HG03558 (cell line): Measurements from ENCODE around the gene CCT7.
"Not testable (repeated sequence)": the region's sequence is repeated elsewhere in the genome, so short reads cannot be mapped to it uniquely, and the experiment has no call there.

ENCODE experiments used
- ATAC-seq: cut with Tn5 transposase; IDR thresholded peaks from one replicate; pipeline ENCODE4 v1.9.1; 2021; ENCODE audit warnings: moderate number of reproducible peaks; ENCODE audit not compliant: unreplicated experiment; ENCODE audit errors: extremely low read depth

The CCT7 gene

DNA sequence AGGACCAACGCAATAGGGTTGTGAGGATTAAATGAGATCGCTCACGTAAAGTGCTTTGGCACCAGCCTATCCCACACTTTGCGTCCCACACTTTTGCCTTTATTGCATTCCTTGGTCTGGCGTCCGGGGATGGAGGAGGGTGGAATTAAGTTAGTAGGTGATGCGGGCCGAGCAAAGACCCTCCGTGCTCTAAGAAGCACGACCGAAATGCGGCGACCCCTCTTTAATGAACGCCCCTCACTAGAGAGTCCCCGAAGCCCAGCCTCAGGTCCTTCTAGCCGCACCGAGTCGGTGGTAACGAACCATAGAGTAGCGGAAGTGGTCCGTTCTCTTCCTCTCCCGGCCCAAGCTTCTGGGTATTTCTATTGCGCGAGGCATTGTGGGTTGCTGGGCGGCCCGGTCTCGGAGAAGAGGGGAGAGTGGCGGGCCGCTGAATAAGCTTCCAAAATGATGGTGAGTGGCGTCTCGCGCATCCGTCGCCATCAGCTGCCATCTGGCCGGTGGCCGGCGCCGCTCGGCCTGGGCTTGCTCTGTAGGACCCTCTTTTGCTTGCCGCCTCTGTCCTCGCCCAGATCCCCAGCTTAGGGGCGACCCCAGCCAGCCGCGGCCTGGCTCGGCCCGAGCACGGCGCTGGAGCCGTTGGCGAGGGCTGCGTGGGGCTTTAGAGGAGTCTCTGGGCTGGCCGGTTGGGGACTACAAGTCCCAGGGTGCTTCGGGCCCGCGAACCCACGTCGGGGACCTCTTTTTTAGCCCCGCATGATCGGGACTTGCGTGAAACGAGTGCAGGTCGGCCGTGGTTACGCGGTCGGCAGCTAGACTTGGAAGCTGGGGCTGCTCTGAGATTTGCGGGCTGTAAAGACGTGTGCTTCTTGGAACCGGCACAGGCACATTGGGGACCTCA lies at the start of gene CCT7:
Gene CCT7, plus strand, starts transcription at position 377 of the 901 bp plus-strand sequence. Its CDS starts 71 bp downstream, at position 448.
- peak; percentile 31 for ATAC-seq

DNA sequence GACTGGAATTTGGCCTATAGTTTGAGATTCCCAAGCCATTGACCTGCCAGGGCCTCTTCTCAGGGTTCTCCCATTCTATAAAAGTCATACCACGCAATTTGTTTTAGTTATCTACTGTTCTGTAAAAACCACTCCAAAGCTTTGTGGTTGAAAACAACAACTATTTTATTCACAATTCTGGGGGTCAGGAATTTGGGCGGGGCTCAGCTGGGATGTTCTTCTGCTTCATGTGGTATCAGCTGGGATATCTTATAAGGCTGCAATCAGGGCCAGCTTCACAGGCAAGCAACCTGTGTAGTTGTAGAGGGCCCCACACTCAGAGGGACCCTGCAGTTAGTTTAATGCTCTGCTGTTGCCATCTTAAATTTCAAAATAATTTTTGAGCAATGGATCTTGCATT lies 48.1 kb upstream of the CCT7 start:
- ATAC-seq: no peak

DNA sequence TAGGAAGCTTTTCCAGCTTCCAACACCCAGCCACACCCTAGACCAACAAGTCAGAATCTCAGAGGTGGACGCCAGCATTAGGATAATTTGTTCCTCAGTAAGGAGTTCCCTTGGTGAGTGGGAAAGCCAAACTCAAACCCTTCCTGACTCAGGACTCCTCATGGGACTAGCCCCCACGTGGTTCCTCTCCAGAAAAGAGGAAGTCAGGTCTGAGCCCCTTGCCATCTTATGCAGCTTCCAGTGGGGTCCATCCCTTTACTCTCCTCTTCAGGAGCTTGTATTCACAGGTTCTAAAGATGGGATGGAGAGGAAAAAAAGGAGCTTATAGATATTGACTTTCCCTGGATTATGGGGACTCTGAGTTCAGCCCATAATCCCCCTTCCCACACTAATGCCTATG lies 46.6 kb upstream of the CCT7 start:
- no peak for ATAC-seq

DNA sequence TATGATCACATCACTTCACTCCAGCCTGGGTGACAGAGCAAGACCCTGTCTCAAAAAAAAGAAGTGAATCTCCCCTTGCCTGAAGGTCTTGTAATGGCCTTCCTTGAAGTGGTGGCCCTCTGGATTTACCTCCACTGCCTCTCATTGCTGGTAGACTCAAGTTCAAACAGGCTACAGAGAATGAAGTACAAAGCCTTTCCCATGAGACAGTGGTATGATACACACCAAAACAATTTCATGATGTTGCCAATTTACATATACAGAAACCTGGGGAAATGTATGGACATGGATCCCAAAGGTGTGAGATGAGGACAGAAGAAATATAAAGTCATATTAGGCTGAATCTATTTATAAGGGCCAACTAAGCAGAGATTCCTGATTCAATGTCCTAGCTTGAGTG lies 36.5 kb upstream of the CCT7 start:
- ATAC-seq: no peak

DNA sequence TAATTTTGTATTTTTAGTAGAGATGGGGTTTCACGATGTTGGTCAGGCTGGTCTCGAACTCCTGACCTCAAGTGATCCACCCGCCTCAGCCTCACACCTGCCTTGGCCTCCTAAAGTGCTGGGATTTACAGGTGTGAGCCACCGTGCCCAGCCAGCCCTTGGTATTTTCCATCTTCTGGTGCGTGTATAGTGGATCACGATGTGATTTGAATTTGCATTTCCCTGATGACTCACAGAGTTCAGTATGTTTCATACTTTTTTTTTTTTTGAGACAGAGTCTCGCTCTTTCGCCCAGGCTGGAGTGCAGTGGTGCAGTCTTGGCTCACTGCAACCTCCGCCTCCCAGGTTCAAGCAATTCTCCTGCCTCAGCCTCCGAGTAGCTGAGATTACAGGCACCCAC lies 33.8 kb upstream of the CCT7 start:
- ATAC-seq: not testable (repeated sequence)

DNA sequence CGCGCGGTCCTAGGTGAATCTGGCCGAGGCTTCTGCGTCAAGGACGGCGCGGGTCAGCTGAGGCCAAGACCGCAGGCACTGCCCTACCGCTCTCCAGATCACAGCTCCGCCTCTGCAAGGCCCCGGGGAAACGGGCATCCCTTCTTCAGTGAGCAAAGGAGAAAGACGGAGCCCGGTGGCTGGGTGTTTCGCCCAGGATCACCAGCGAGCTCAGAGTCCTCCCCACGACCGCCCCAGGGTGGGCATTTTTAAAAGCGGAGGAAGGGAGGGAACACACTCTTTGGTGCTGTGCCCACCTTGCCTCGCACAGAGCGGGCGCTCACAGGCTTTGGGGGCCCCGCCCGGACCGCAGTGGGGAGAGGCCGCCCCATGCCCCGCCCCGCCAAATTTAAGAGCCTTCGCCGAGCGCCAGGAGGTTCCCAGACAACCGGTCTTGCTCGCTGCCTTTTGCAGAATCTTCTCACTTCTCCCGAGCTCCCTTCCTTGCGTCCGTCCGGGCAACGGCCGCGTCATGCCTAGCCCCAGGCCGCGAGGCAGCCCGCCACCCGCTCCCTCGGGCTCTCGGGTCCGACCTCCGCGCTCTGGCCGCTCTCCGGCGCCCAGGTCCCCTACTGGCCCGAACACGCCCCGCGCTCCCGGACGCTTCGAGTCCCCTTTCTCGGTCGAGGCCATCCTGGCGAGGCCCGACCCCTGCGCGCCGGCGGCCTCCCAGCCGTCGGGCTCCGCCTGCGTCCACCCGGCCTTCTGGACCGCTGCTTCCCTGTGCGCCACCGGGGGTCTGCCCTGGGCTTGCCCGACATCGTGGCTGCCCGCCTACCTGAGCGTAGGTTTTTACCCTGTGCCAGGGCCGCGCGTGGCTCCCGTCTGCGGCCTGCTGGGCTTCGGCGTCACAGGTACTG lies 31.7 kb upstream of the CCT7 start, which contains the start of gene NOTO:
Gene NOTO, plus strand, starts transcription at position 419 of the 899 bp plus-strand sequence. Its CDS starts 93 bp downstream, at position 512.
- no peak for ATAC-seq

DNA sequence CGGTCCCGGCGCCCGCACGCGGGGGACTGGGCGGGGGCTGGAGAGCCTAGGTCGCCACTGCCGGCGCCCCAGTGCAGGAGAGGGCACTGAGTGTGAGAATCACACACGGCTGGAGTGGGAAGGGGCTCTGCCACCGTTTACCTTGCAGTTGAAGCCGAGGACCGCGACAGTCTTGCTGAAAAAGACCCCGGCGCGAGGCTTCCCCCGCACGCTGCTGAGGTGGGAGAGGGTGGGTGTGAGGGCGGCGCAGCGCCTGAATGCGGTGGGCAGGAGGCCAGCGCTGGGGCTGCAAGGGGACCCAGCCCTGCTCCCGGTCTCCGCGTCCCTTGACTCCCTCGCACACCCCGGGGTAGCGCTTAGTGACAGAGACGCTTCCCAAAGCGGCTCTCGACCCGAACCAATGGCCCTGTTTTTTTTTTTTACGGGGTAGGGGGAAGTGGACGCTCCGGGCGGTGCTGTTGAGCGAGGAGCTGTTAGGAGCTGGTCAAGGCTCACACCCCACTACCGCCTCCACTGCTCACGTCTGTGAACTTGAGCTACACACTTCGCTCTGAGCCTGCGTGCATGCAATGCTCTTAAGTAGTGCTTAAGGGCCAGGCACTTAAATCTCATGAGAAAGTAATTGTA lies 30.9 kb upstream of the CCT7 start:
- ATAC-seq: no peak

DNA sequence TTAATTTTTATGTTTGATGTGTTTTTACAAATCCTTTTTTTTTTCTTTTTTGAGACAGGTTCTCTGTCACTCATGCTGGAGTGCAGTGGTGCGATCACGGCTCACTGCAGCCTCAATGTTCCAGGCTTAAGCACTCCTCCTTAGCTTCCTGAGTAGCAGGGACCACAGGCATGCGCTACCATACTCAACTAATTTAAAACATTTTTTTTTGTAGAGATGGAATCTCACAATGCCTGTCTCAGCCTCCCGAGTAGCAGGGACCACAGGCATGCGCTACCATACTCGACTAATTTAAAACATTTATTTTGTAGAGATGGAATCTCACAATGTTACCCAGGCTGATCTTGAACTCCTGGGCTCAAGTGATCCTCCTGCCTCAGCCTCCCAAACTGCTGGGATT lies 28.5 kb upstream of the CCT7 start:
- no peak for ATAC-seq

DNA sequence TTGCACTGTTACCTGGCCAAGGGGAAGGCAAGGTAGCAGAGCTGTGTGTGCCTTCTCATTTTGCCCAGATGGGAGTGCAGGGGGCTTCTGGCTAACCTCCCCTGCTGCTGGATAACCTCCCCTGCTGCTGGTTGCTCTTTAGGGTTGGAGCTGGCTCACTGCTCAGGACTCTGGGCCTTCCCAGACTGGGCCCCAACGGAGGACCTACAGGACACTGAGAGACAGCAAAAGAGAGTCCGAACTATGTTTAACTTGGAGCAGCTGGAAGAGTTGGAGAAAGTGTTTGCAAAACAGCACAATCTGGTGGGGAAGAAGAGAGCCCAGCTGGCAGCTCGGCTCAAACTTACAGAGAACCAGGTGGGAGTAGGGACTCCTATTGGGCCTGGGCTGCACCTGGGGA lies 25.9 kb upstream of the CCT7 start:
- no peak for ATAC-seq

DNA sequence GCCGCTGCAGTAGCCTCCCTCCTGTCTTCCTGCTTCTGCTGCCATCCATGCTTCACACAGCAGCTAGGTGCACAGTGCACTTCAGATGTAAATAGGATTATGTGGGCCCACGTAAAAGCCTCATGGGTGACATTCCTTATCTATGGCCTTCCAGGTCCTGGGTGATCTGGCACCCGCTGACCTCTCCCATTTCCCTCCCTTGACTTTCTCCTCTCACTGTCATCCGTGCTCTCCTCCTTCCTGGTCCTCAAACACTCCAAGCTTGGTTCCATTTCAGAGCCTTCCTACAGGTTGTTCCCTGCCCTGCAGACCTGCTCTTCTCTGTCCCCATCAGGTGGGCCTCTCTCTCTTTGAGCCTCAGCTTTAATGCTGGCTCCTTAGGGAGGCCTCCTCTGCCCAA lies 24.1 kb upstream of the CCT7 start:
- no peak for ATAC-seq

DNA sequence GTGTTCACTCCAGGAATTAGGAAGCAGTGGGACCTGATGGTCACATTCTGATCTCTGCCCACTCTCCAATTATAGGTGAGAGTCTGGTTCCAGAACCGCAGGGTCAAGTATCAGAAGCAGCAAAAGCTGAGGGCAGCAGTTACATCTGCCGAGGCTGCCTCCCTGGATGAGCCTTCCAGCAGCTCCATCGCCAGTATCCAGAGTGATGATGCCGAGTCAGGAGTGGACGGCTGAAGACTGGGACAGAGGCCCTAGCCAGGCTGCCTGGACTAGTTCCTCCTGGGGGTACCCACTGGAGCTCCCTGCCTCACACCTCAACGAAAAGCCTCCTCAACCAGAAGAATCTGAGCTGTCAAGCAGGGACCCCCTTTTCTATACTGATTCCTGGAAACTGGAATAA lies 23.4 kb upstream of the CCT7 start:
- ATAC-seq: no peak

DNA sequence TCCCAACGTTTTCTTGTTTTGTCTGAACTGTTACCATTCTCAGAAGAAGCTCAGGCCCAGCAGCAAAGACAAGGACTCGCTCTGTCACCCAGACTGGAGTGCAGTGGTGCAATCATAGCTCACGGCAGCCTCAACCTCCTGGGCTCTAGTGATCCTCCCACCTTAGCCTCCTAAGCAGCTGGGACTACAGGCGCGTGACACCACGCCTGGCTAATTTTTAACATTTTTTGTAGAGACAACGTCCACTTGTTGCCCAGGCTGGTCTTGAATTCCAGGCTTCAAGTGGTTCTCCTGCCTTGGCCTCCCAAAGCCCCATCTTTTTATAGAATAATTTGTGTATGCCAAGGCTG lies 22.0 kb upstream of the CCT7 start:
- ATAC-seq: no peak

DNA sequence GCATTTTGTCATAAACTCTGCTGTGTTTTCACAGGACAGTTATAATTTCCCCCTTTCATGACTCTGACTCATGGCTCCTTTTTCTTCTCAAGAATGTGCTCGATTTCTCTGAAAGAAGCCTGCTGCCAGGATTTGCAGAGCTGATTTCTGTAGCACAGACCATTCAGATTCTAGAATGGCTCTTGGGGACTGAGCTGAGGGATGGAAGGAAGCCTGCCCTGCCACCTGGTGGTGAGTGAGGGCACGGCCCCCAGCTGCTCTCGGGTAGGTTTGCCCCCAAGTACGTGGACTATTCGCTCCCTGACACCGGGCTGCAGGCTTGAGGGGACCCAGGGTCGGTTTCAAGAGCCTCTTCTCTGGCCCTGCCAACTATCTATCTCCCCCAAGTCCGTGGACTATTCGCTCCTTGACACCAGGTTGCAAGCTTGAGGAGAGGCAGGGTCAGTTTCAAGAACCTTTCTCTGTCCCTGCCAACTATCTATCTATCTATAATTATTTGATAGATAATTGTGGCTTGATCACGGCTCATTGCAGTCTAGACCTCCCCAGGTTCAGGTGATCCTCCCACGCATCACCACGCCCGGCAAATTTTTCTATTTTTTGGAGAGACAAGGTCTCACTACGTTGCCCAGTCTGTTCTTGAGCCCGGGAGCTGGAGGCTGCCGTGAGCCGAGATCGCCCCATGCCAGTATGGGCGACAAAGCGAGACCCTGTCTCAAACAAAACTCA lies 21.5 kb upstream of the CCT7 start:
- ATAC-seq: peak; percentile 63

DNA sequence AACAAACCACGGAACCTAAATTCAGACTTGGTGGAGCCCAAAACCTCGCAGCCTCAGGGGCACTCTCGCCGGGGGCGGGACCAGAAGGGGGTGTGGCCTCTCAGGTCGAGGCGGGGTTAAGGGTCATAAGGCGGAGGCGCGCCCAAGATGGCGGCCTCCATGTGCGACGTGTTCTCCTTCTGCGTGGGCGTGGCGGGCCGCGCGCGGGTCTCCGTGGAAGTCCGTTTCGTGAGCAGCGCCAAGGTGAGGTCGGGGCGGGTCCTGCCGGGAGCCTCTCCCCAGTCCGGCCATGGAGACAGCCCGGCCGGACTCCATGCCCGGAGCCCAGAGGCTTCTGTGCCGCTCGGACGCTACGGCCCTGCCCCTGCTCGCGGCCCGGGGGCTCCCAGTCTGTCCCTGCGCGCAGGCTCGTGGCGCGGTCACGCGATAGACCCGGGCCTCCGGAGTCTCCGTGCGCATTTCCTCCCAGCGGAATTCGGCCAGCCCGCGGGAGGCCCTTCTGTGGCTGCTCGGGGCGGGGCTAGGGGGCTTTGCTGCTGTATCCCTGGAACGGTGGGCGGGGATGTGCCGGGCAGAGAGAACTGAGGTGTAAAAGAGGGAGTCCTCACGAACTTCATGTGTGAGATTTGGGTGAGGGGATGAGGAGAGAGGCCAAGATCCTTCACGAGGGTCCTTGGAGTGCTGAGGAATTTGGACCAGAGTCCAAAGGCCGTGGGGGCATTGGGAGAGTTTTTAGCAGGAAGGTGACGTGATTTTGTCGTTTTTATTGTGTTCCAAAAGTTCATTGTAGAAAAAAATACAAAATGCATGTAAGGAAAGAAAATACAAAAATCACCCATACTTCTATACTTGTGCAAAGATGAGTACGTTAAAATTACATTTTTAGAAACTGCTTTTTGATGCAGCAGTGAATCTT lies 19.7 kb upstream of the CCT7 start, which contains the start of gene SMYD5:
Gene SMYD5, plus strand, starts transcription at position 126 of the 916 bp plus-strand sequence. Its CDS starts 22 bp downstream, at position 148.
- peak; percentile 67 for ATAC-seq

DNA sequence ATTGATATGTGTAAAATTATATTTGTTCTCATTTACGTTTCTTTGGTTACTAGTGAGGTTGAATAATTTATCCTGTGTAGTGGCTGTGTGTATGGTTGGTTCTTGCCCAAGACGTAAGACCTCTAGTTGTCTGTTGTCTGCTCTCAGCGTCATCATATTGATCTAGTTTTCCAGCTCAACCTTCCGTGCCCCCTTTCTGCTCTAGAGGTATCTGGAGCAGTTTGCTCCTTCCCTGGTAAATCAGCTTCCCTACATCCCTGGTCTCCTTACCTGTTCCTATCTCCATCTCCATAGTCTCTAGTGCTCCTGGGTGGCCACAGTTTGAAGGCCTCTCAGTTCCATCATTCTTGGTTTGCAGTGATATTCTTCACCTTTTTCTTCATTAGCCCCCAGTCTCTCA lies 18.9 kb upstream of the CCT7 start:
- ATAC-seq: no peak

DNA sequence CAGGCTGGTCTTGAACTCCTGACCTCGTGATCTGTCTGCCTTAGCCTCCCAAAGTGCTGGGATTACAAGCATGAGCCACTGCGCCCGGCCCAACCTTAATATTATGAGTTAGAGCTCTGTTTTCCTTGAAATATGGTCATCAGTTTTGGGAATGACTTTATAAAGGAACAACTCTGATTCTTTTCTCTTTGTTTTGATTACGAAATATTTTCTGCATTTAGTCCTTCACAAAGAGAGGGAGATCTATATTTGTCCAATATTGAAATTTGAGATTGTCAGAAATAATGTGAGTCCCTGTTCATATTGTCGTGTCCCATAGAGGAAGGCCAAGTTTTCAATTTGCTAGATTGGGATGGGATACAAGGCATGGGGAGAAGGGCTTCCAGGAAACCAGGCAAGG lies 16.9 kb upstream of the CCT7 start:
- no peak for ATAC-seq

DNA sequence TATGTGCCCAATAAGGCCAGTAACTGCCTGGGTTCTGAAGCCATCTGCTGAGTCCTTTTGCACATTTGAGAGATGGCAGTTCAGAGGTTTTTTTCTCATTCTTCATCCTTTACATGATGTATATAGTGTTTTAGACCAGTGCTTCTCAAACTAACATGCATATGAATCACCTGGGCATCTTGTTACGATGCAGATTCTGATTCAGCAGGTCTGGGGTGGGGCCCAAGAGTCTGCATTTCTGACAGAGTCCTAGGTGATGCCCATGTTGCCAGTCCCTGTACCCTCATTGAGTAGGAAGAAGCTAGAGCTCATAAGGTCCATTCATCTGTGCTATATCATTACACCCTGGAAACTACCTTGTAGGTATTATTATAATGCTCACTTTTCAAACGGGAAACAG lies 16.3 kb upstream of the CCT7 start:
- ATAC-seq: no peak

DNA sequence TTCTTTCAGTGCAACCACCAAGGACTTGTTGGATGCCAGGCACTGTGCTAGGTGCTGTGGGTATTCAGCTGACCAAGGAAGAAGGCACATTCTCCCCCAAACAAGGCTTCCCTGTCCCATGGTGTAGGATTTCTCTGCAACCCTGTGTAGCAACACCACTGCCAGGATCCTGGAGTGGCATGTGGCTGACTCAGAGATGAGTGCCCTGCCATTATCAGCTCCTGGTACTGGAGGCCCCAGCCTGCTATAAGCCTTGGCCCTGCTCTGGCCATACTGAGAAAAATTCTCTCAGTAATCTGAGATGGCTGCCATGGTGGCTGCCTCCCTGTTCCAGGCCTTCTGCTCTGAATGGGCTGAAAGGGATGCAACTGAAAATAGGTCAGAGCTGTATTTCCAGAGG lies 15.8 kb upstream of the CCT7 start:
- ATAC-seq: no peak

DNA sequence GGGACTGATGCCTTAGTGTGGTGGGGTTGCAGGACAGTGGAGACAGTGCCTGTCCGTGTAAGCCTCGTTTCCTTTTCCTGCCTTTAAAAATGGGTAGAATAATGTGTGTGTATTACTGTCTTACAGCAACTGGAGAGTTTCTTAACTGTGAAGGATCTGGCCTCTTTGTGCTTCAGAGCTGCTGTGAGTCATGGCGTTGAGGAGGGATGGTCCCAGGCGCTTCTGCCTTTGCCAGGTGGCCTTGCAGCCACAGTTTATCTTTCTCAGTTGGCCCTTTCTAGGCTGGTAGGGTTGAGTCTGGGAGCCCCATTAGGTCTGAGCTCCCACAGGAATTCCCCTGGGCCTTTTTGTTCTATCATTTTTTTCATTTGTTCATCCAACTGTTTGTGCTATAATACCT lies 10.3 kb upstream of the CCT7 start:
- no peak for ATAC-seq
